Mesodermal cell (in vitro differentiated cells): ENCODE measurements around the gene SLC25A23.

Experiments used
- H3K27ac ChIP-seq: 2 replicates; pipeline ENCODE4 v1.7.0; 2013; ENCODE audit warnings: mild to moderate bottlenecking, low read depth, low read length, moderate library complexity; ENCODE audit not compliant: severe bottlenecking
- H3K36me3 ChIP-seq: 2 replicates; pipeline ENCODE4 v1.7.1; 2013; ENCODE audit warnings: mild to moderate bottlenecking, low read length, moderate library complexity; ENCODE audit not compliant: control insufficient read depth, insufficient read depth
- H3K4me1 ChIP-seq: one replicate; pipeline ENCODE4 v1.7.1; 2013; ENCODE audit warnings: mild to moderate bottlenecking, low read length; ENCODE audit not compliant: insufficient read depth, control insufficient read depth, poor library complexity, severe bottlenecking
- H3K4me3 ChIP-seq: 2 replicates; pipeline ENCODE4 v1.7.0; 2013; ENCODE audit warnings: low read length, control low read depth, mild to moderate bottlenecking; ENCODE audit not compliant: insufficient read depth, poor library complexity, severe bottlenecking; ENCODE audit errors: extremely low read depth
- H3K9me3 ChIP-seq: 2 replicates; pipeline ENCODE4 v1.7.1; 2013; ENCODE audit warnings: mild to moderate bottlenecking, low read length, moderate library complexity; ENCODE audit not compliant: control insufficient read depth
- WGBS, 2 experiments: methylation state at CpG; one replicate each; pipeline ENCODE4 v1.1.5; 2013; ENCODE audit warnings: missing lambda C conversion rate in 2 of 2; ENCODE audit not compliant: insufficient coverage in 2 of 2; 5-methylcytosine and 5-hydroxymethylcytosine counted together

SLC25A23 gene

DNA sequence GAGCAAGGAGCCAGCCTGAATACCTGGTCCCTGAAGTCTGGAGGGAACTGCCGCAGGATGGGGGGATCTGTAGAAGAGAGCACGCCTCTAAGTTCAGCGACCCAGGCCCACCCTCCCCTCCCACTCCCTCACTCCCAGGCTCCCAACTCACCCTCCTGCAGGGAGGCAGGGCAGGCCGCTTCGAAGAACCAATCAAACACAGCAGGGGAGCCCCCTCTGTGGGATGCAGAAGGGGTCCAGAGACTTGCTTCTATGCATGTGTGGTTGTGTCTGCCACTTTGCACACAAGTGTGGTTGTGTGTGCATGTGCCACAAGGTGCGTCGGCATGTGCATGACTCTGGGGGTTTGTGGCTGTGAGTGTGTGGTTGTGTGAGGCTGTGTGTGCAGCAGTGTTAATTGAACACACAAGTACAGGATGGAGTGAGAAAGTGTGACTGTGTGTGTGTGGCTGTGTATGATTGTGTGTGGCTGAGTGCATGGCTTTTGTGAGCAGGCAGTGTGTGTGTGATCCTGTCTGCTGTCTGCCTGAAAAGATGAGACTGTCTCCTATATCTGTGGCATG lies 20.3 kb upstream of the SLC25A23 start:
- no peak overlapping the region for H3K27ac ChIP-seq
- no peaks in the 10 kb centered on the region for H3K9me3 ChIP-seq
- 51 to 75% methylated on average over 4 to 7 of the region's 7 CpGs for WGBS, 2 experiments
- H3K4me3 ChIP-seq = no peak overlapping the region
- H3K36me3 ChIP-seq = no peaks in the 10 kb centered on the region
- no peaks in the 10 kb centered on the region for H3K4me1 ChIP-seq

DNA sequence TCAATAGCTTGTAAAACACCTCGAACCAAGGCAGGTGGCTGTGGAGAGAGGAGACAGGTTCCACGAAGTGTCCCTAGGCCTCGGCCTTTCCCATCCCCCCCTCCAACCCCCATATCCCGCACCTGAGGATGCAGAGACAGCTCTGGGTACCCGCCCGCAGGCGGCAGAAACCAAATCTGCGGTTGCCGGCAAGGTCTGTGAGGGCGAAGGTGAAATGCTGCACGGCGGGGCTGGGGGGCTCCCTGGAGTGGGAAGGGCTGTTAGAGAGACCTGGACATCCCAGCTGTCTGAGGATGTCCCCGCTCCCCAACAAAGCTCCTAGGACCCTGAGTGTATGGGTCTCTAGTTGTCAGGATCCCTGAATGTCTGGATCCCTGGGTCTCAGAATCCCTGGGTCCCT lies 19.2 kb upstream of the SLC25A23 start:
- H3K27ac ChIP-seq = no peak overlapping the region
- no peaks in the 10 kb centered on the region for H3K9me3 ChIP-seq
- 89 to 97% methylated on average over 7 to 8 of the region's 13 CpGs for WGBS, 2 experiments
- H3K4me3 ChIP-seq = no peak overlapping the region
- H3K36me3 ChIP-seq = no peaks in the 10 kb centered on the region
- no peaks in the 10 kb centered on the region for H3K4me1 ChIP-seq

DNA sequence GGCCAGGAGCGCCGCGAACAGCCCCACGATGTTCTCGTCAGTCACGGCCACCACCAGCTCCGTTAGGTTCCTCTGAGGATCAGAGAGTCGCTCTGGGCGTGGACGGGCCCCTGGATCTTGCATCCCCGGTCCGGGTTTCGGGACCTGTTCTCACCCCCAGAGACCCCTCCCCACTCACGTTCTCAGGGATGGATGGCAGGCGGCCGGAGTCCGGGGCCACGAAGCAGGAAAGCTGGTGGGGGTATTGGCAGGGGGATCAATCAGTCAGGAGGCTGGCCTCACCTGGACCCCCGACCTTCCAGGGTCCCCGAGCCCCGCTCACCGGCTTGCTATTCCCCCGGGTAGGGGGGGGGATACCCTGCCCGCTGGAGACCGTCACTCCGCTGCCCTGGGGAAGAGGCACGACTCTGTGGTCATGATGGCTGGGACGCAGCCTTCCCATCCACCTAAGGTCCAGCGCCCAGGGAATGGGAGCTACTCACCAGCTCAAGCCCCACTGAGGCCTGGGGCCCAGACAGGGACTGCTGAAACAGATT lies 17.4 kb upstream of the SLC25A23 start:
- Histone ChIP-seq H3K4me1 (peaks cover 3% of the 10 kb centered on the region), H3K36me3 (no peaks in the 10 kb centered on the region), H3K27ac (no peak overlapping the region), H3K9me3 (no peaks in the 10 kb centered on the region), H3K4me3 (peak overlapping the region; percentile 18)
- WGBS, 2 experiments = 15 to 19% methylated on average over 15 to 19 of the region's 29 CpGs

DNA sequence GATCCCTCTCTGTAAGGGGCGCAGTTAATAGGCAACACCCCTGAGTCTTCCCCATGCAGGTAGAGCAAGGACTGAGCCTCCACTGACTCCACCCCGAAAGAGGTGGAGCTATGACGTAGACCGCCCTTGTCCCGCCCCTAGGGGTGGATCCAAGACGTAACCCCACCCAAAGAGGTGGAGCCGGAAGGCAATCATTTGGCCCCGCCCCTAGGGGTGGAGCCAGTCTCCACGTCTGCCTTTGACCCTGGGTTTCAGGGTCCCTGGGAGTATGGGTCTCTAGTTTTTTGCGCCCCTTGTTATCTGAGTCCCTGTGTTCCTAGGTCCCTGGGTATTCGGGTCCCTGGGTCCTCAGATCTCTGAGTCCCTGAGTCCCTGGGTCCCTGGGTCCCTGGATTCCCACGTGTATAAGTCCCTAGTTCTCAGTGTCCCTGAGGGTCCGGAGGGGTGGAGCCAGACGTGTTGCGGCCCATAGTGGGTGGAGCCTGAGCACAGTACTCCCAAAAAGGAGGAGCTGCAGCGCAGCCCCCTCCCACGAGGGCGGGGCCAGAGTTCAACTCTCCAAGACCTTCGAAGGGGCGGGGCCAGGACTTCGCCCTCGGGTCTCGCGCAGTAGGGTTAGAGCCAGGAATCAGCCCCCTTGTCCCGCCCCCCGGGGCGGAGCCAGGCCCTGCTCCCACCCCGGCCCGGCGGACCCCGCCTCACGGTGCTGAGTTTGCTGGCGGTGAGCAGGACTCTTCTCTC lies 16.7 kb upstream of the SLC25A23 start:
- H3K27ac ChIP-seq = no peak overlapping the region
- H3K4me3 ChIP-seq = peak overlapping the region; percentile 18
- no peaks in the 10 kb centered on the region for H3K36me3 ChIP-seq
- WGBS, 2 experiments = 1 to 2% methylated on average over 24 to 28 of the region's 33 CpGs
- peaks cover 3% of the 10 kb centered on the region for H3K4me1 ChIP-seq
- H3K9me3 ChIP-seq = no peaks in the 10 kb centered on the region

DNA sequence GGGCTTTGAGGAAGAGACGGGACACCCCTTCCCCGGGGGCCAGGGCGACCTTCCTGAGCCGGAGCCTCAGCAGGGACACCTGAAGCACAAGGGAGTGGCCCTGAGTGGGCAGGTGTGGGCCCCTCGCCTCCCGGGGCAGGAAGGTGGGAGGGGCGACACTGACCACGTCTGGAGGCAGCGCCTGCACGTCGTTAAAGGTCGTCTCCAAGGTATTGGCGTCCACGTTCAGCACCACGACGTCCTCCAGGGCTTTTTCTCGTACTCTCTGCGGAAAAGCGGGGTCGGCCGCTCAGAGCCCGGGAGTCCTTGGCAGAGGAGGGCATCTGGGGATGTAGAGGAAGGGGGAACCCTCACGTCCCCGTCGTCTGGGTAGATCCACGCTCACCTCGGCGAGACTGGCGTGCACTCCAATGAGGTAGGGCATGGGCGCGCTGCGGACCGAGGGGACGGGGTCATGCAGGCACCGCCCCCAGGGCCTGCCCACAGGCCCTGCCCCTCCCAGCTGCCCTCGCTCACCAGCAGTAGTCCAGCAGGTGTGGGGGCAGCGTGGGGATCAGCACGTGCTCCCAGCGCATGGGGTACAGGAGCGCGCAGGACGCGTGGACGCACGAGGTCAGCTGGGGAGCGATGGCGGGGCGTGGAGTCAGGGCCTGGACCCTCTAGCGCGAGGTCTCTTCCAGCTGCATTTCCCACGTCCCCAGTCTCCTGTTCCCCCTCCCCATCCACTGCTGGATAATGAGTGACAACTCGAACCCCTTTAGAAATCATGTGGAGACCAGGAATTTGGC lies 15.9 kb upstream of the SLC25A23 start:
- Histone ChIP-seq H3K27ac (no peak overlapping the region), H3K4me3 (no peak overlapping the region)
- WGBS, 2 experiments = 5 to 7% methylated on average over 49 of the region's 52 CpGs

DNA sequence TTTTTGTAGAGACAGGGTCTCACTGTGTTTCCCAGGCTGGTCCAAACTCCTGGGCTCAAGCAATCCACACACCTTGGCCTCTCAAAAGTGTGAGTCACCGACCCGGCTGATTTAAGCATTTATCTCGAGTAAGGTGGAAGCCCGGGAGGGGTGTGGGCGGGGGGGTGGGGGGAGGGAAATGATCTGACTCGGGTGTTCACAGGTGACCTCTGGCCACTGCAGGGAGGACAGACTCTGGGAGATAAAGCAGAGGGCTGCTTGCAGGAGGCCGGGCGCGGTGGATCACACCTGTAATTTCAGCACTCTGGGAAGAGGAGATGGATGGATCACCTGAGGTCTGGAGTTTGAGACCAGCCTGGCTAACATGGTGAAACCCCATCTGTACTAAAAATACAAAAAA lies 14.1 kb upstream of the SLC25A23 start:
- H3K36me3 ChIP-seq = no peaks in the 10 kb centered on the region
- H3K9me3 ChIP-seq = no peaks in the 10 kb centered on the region
- H3K27ac ChIP-seq = no peak overlapping the region
- peaks cover 6% of the 10 kb centered on the region for H3K4me1 ChIP-seq
- H3K4me3 ChIP-seq = no peak overlapping the region
- 96% methylated on average over 4 of the region's 9 CpGs; no CpG with 5 or more reads in 1 of the 2 experiments for WGBS, 2 experiments

More for the DNA sequence above, 15.9 kb upstream of the SLC25A23 start:
- H3K36me3 ChIP-seq = no peaks in the 10 kb centered on the region
- H3K4me1 ChIP-seq = peaks cover 3% of the 10 kb centered on the region
- no peaks in the 10 kb centered on the region for H3K9me3 ChIP-seq

DNA sequence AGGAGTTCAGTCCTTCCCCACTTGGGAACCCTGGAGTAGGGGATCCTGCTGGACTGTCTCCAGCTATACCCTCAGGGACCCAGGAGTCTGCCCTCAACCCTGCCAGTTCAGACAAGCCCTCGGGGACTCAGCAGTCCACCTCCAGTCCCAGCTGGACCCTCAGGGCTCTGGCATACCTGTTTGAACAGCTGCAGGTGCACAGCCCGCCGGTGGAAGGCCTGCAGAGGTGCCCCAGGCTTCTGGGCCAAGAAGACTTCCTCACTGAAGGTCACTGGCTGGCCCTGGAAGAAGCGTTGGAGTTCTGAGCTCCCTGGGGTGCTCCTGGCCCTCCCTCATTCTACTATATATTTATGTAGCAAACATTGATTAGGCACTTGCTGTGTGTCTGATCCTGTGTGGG lies 13.1 kb upstream of the SLC25A23 start:
- Histone ChIP-seq H3K36me3 (no peaks in the 10 kb centered on the region), H3K27ac (no peak overlapping the region), H3K9me3 (no peaks in the 10 kb centered on the region), H3K4me1 (peaks cover 6% of the 10 kb centered on the region), H3K4me3 (no peak overlapping the region)
- 74 to 97% methylated on average over 3 of the region's 4 CpGs for WGBS, 2 experiments

DNA sequence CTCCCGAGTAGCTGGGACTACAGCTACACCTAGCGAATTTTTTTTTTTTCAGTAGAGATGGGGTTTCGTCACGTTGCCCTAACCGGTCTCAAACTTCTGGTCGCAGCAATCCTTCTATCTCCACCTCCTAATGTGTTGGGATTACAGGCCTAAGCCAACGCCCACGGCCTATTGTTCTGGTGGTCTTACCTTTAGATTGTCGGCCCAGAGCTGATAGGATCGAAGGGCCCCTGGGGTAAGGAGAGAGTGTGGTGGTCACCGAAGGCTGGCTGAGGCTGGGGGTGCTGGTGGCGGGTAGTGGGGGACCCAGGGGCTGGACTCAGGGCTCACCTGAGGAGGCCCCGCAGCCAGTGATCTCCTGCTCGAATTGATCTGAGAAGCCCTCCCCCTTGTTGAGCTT lies 11.5 kb upstream of the SLC25A23 start:
- Histone ChIP-seq H3K36me3 (no peaks in the 10 kb centered on the region), H3K27ac (no peak overlapping the region), H3K4me1 (peaks cover 6% of the 10 kb centered on the region), H3K4me3 (no peak overlapping the region), H3K9me3 (no peaks in the 10 kb centered on the region)
- WGBS, 2 experiments = 80 to 85% methylated on average over 4 to 11 of the region's 14 CpGs

DNA sequence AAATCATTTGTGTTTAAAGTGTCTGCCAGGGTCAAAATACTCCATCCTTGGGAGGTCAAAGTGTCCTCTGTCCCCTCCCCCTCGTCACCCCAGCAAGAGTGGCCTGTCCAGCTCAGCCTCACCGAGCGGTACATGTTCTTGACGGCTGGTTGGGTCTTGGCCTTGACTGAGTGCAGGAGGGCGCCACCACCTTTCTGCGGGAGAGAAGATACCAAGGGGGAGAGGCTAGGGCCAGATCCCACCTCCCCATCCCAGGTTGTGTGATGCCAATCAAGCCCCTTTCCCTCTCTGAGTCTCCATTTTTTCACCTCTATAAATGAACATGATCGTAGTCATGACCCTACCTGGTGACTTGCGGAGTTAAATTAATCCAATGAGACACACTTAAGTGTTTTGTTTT lies 10.6 kb upstream of the SLC25A23 start:
- WGBS, 2 experiments = 67 to 83% methylated on average over 3 to 5 of the region's 8 CpGs
- peaks cover 6% of the 10 kb centered on the region for H3K4me1 ChIP-seq
- H3K9me3 ChIP-seq = no peaks in the 10 kb centered on the region
- H3K36me3 ChIP-seq = no peaks in the 10 kb centered on the region
- no peak overlapping the region for H3K4me3 ChIP-seq
- no peak overlapping the region for H3K27ac ChIP-seq

DNA sequence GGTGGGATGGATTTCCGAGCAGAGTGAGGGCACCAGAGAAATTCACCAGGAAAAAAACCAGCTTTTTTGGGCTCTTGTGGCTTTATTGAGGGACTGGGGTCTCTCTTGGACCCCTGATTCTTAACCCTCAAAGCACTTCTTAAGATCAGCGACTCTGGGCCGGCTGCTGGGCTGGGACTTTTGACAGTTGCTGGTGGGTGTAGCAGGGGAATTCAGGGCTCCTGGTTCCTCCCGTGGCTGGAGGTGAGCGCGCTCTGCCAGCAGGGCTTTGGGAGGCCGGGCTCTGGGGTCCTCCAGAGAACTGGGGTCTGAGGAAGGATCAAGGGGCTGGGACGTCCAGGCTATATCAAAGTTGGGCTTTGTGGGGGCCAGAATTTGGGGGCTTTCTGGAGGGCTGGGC lies 7.8 kb upstream of the SLC25A23 start:
- Histone ChIP-seq H3K4me3 (no peak overlapping the region), H3K4me1 (peaks cover 2% of the 10 kb centered on the region), H3K27ac (no peak overlapping the region), H3K36me3 (no peaks in the 10 kb centered on the region), H3K9me3 (no peaks in the 10 kb centered on the region)
- WGBS, 2 experiments = 72 to 88% methylated on average over 6 to 7 of the region's 8 CpGs
